Activated CD4-positive, CD25-positive, alpha-beta regulatory T cell treated with anti-CD3 and anti-CD28 coated beads, Interleukin-2, amount 50 U/mL, for 16 hours (primary cell): ENCODE measurements around the gene RRAS2.
"Not testable (repeated sequence)": the region's sequence is repeated elsewhere in the genome, so short reads cannot be mapped to it uniquely, and the experiment has no call there.

Source experiments
- DNase-seq: peaks from one replicate; pipeline ENCODE4 v3.0.0-alpha.2; 2020; ENCODE audit warnings: low read depth, low spot score

RRAS2 gene

DNA sequence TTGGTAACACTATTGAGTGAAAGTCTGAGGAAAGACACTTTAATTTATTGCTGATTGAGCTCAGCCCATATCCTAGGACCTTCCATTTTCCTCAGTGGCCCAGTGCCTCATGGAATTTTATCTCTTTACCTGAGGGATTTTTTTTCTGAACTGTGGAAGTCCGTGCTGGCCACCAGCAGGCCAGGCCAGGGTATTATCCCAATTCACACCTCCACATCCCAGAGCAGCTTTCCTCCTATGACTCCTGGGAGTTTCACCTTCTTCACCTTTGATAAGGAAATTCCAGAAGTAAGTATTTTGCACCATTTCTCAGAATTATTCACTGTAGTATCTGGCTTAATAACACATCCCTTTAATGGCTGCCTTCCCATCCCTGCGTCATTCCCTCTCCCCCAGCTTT, 13.0 kb upstream of the RRAS2 start:
- DNase-seq: no peak

DNA sequence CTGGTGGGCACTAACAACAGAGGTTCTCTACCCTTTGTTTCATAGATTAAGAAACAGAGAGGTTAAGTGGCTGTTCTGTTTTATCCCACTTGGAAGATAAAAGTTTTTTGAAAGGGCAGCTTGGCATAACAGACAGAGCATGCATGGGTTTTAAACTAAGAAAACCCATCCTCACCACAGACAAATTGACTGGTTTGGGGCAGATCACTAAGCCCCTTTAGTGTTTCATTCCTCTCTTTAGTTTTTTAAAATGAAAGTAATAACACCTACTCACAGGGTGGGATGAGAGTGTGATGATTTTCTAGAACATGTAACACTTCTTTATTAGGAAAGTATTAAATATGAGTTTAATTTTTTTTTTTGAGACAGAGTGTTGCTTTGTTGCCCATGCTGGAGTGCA, 12.3 kb upstream of the RRAS2 start:
- no peak for DNase-seq

DNA sequence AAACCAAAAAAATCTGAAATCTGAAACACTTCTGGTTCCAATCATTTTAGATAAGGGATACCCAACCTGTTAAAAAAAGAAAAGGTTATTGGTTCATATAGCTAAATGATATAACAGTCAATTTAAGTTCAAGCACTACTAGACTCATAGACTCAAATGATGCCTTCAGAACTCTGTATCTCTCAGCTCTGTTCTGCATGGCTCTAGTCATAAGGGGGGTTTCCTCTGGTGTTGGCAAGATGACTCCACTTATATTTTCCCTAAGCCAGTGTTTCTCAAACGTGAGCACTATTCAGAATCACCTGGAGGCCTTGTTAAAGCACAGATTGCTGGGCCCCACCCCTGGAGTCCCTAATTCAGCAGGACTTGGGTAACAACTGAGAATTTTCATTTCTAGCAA, 11.5 kb upstream of the RRAS2 start:
- DNase-seq: no peak

- no peak for DNase-seq
Observed at GRCh38 chr11:14369598-14369997, 10.6 kb upstream of the RRAS2 start.

DNA sequence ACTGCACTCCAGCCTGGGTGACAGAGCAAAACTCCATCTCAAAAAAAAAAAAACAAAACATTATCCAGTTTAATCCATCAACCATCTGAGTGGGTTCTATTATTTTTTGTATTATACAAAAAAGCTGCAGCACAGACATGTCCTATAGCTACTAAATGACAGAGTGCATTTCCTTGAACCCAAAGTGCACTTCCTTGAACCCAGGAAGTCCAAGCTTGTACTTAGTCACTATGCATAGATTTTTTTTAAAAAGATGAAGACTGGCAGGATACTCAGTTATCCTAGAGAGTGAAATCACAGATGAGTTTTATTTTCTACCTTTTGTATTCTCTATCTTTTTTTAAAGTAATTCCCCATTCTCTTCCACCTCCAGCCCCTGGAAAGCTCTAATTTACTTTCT, 8.0 kb upstream of the RRAS2 start:
- DNase-seq: no peak

DNA sequence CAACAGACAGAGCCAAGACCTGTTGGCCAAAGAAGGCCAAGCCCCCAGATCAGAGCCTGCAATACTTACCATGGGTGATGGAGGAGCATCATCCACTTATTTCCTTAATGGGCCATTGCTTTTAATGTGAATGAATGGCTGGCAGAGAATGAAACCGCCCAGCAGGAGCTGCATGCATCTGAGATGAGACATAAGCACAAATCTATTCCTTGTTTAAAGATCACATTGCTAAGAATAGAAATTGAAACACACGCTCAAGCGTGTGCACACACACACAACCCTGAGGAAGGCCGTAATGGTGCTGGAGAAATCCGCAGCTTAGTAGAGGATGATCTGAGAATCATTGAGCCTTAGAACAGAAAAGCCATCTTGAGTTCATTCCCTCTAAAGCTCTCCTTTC, 5.3 kb upstream of the RRAS2 start:
- no peak for DNase-seq

DNA sequence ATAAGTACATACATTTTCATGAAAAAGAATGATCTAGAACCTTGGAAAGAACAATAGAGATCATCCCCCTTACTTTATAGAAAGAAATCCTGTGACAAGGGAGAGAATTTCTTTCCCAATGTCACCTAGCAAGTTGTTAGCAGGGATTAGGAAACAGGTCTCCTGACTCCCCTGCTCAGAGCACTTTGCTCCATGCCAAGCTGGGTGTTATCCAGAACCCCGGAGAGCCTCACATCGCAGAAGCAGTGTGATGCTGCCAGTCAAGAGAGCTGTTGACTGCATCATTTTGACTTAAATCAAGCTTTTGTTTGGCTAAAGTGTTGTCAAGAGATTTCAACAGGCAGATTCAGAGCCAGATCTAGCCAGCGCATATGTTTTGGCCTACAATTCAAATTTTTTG, 3.6 kb upstream of the RRAS2 start:
- DNase-seq: no peak

- DNase-seq: no peak
Observed at GRCh38 chr11:14361951-14362350, 3.0 kb upstream of the RRAS2 start.

GRCh38 chr11:14360976-14361375, 2.0 kb upstream of the RRAS2 start:
- no peak for DNase-seq

- no peak for DNase-seq
Observed at GRCh38 chr11:14359501-14360031, 583 bp upstream of the RRAS2 start.

DNA sequence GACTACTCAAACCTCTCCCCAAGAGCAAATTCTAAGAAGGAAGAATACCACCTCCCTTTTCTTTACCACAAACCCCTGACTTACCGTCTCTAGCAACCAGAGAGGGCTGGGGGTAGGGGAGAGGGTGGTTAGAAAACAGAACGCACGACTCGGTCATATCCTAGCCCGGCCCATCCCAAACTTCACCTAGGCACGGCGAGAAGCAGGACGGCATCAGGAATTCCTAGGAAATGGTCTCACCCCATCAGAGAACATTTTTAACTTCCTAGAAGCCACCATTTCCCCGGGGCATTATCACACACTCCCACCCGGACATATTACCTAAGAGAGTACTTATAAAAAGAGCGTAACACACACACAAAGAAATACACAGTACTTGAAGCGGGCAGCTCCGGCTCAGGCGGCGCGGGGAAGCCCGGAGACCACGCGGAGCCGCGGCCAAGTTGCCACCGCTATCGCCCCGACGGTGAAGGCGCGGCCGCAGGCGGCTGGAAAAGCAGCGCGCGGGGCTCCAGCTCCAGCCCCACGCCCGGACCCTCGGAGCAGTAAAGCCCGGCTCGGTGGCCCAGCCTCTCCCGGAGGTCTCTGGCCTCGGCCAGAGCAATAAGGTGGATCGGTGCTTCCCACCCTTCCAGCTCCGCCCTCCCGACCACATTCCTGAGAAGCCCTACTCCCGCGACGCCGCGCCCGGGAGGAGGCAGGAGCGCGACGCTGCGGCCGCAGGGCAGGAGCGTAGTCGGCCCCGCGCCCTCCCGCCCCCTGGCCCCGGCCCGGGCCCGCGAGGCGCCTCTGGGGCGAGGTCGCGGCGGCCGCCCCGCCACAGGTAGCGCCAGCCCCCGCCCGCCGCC, 878 bp downstream of the RRAS2 start:
- no peak for DNase-seq

DNA sequence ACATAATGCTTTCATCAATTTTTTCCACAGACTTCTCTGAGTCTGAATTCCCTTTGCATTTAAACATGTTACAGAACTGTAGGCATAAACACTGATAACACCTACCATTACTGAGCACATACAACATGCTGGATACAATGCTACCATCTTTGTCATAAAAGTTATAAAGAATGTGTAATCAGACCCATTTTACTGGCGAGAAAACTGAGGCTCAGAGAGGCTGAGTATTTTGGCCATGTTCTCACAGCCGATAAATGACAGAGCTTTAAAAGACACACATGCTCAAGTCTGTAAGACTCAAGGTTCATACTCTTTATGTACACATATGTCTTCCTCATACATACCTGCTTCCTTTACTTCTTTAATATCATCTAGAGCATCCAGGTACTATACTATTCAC, 2.6 kb downstream of the RRAS2 start:
- DNase-seq: no peak

DNA sequence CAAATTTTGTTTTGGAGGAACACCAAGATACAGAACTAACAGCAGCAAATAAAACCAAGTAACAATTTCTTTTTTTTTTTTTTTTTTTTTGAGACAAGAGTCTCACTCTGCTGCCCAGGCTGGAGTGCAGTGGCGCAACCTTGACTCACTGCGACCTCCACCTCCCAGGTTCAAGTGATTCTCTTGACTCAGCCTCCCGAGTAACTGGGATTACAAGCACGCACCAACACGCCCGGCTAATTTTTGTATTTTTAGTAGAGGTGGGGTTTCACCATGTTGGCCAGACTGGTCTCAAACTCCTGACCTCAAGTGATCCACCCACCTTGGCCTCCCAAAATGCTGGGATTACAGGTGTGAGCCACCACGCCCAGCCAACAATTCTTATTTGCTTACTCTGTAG, 4.4 kb downstream of the RRAS2 start:
- DNase-seq: not testable (repeated sequence)

DNA sequence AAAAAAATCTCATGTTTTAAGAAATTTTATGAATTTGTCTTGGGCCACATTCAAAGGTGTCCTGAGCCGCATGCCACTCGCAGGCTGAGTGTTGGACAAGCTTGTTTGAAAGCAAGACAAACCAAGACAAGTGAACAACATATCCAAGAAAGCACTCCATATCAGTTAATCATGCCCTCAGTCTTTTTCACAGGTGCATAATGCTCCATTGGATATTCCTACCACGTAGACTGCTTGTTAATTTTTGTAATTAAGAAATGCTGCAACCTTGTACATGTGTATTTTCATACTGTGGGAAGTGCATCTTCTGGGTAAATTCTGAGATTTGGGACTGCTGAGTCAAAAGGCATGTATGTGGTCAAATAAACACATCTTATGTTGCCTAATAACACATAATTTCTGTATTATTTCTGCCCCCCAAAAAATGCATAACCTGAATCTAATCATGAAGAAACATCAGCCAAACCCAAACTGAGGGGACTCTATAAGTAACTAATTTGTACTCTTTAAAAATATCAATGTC, 8.2 kb downstream of the RRAS2 start:
- no peak for DNase-seq

GRCh38 chr11:14350215-14350614, 8.8 kb downstream of the RRAS2 start:
- DNase-seq: no peak

DNA sequence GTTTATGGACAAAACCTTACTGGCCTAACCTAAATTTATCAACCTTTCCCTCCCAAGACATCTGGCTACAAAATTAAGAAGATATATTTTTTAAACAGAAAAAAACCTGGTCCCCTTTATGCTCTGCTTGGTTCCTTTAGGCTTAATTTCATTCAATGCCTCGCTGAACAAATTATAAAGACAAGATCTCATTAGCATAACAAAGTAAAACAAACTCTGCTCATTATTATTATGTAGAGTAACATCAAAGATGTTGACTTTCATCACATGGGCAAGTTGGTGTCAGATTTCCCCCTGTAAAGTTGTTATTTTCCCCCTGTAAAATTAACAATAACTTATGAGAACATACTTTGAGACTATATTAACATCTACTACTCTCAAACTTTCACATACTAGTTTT, 11.0 kb downstream of the RRAS2 start:
- no peak for DNase-seq

DNA sequence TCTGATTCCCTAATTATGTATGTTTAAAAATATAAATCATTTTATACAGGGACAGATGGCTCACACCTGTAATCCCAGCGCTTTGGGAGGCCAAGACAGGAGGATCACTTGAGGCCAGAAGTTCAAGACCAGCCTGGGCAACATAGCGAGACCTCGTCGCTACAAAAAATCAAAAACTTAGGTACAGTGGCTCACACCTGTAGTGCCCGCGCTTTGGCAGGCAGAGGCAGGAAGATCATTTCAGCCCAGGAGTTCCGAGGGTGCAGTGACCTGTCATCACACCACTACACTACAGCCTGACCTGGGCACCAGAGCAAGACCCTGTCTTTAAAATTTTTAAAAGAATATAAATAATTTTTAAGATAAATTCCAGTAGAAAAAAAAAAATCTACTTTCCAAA, 11.5 kb downstream of the RRAS2 start:
- DNase-seq: no peak

DNA sequence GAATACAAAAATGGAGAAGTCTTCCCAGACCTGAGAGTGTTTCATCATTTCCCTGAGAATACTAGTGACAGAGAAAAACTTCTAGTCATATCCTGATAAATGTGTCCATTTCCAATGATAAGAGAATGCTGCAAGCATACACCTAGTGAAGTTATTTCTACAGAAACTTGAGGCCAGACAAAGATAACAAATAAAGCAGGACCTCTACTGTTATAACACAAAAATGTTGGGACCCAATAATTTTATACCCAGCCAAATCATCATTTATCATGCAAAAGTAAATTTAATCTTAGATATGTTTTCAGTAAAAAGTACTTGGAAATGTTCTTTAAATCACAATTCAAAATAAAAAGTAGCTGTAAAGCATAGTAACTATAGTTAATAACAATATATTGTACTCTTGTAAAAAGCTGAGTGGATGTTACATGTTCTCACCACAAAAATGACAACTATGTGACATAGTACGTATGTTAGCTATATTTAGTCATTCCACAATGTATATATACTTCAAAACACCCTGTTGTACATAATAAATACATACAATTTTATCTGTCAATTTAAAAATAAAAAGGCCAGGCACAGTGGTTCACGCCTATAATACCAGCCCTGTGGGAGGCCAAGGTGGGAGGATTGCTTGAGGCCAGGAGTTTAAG, 12.6 kb downstream of the RRAS2 start:
- no peak for DNase-seq

DNA sequence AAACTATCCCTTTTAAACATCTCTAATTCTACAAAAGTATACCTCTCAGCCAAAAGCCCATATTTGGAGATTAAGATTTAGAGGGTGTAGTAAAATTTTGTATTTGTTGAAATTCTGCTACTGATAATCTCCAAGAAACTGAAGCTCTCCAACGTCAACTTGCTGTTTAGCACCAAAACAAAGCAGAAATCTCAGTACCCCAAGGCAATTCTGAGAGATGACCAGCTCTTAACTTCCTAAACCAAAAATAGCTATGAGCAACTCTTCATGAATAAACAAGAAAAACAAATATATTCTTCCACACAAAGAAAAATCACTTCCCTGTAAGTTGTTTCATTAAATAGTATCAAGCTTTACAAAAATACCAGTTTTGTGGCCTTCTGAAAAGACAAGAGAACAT, 13.3 kb downstream of the RRAS2 start:
- no peak for DNase-seq

GRCh38 chr11:14345016-14345415, 14.0 kb downstream of the RRAS2 start:
- DNase-seq: not testable (repeated sequence)

DNA sequence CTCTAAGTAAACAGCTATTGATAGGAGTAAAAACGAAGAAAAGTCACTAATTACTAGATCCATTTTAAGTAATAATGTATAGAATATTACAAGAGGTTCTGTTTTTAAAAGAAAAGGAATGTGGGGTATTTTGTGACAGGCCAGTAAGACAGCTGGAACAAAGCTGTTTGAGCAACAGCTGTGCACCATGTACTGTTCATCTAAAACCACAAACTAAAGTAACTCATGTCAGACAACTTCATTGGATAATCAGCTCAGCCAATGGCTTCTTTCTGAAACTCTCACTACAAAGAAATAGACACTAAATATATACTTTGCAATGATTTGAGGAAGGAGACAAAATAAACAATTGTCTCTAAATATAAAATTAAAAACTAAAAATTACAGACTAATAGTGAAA, 16.1 kb downstream of the RRAS2 start:
- DNase-seq: no peak

DNA sequence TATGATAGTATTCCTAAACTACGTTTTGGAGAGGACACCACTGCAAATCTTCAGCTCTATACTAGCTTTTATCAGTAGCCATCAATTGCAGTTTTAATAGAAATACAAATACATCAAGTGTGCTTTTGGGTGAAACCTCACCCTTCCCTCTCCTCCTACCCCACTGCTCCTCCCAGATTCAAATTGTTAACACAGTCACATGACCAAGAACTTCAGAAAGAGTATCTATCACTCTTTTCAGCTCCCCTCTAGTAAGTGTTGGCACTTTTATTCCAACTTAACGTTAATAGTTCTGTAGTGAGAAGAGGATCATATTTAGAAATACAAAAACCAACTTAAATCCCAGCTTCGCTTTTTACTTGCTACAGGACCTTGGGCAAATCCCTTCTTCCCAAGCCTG, 17.0 kb downstream of the RRAS2 start:
- no peak for DNase-seq

- no peak for DNase-seq
Observed at GRCh38 chr11:14340721-14341120, 18.3 kb downstream of the RRAS2 start.
